GM20000 (cell line): ENCODE measurements around the gene CDC5L.

ENCODE experiments used
- DNase-seq: peaks from one replicate; pipeline ENCODE4 v3.0.0; 2012; ENCODE audit warnings: low spot score
- CTCF ChIP-seq: IDR thresholded peaks from 2 replicates; pipeline ENCODE4 v1.5.1; 2012; ENCODE audit warnings: mild to moderate bottlenecking, control low read depth; ENCODE audit errors: extremely low read depth, missing control alignments

The CDC5L gene

DNA sequence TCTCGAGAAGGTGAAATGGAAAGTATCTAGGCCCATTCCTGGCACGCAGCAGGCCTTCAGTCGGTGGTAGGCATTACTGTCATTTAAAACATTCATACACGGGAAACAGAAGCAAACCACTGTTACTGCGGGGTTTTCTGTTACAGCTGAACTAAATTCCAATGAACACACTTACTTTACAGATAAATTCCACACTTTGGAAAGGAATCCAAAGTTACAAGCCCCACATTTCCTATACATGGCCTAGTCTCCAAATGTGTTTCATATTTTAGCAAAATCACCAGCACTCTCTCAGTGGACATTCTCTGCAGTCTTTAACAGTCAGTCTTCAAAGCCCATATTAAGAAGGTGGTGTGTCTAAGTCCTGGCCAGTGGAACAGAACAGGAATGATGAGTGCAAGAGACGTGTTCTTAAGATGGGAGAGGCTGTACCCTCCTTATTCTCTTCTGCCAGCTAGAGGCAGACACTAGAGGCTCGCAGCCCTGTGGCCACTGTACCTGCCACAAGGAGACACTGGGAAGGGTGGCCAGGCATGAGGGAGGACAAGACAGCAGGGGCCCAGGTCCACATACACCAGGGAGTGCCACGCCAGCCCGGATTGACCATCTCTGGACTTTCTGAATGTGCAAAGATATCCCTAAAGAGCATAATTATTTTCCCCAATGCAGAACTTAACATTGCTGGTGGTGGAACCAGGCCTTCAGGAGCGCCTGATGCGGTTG, 76.4 kb downstream of the CDC5L start:
- no peak for TF ChIP-seq CTCF
- DNase-seq = no peak

DNA sequence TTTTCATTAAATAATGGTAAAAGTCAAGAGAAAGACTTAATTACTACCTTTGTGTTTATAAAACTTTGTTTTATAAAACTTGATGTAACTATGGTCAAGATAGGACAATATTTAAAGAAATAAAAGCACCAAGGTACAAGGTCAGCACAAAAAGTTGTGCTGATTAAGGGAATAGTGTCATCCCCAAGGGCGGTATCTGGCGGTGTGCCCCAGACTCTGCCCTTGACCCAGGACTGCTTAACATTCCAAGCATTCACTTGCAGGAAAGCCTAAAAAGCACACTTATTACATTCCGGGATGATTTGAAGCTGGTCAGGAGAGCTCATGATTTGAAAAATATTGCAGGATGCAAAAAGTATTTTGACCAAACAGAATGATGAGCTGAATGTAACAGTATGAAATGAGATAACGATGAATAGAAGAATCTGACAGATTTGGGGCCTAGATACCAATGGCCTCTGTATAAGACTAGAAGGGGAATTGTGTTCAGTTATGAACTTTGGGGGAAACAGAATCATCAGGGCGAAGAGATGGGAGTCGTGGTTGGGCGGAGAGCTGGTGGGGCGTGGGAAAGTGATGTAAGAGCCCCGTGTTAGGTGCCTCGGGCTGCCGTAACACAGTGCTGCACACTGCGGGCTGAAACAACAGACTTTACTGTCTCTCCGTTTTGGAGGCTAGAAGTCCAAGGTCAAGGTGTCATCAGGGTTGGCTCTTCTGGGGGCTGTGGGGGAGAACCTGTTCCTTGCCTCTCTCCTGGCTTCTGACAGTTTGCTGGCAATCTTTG, 77.2 kb downstream of the CDC5L start:
- no peak for DNase-seq
- no peak for TF ChIP-seq CTCF

- DNase-seq = no peak
- no peak for TF ChIP-seq CTCF
These were observed 79.4 kb downstream of the CDC5L start for GRCh38 chr6:44466955-44467354.

DNA sequence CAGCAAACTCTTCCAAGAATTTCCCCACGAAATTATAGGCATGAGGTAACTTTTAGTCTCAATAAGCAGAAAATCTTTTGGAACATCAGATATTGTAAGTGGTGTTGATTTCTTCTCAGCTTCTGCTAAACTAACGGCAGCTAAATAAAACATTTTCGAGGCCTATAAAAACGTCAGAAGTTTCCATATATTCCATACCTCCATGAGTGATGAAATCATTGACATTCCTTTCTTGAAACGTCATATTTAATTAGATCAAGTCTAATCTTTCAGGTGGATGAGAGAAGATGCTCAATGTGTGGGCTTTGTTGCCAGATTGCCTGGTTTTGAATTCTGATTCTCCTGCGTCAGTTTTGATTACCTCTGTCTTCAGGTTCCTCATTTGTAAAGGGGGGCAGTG, 81.3 kb downstream of the CDC5L start:
- no peak for TF ChIP-seq CTCF
- DNase-seq = no peak

GRCh38 chr6:44470115-44470464, 82.6 kb downstream of the CDC5L start:
- TF ChIP-seq CTCF = no peak
- DNase-seq = no peak

DNA sequence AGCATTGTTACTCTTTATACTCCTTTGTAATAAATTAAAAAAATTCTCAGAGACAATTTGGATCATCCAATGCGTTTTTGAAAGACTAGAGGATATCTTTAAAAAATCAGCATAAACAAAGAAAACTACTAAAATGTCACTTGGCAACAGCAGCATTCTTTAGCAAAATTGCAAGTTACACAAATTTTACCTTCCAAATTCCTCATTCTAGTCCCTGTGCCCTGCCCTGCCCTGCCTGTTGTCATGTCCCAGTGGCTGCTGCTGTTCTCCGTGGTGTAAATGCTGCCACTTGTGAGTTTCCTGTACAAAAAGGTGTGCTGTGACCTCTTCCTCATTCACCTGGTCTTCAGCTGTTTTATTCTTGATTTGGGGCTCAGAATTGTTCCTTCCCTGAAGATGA, 83.2 kb downstream of the CDC5L start:
- DNase-seq = no peak
- no peak for TF ChIP-seq CTCF

DNA sequence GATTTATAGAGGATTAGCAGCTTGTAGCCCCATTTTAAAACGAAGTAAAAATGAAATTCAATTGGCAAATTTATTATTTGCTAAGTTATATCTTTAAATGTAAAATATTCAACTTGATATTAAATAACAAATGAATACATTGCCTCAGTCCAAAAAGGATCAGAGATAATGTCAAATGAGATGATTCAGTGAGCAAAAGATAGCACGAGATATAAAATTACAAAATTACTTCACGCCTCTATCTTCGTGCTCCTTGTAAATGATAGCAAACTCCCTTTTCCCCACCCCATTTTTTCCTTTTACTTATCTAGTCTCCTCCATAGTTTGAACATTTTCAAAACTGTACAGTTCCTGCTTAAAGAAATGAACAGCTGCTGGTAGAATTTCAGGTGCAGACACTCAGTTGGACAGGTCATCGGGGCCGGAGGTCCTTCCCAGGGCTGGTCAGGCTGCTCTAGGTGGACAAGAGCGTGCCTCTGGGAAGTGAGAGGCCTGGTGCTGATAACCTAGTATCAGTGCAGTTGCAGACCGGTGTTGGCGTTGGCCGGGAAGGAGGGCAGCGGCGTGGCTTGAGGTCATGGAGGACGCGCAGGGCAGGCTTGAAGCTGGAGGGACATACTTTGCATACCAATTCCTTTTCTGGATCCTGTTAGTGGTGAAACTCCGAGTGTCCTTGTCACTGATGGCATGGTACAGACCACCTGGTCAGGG, 83.9 kb downstream of the CDC5L start:
- DNase-seq = no peak
- no peak for TF ChIP-seq CTCF
